H9 (cell line): ENCODE measurements around the gene MINDY4. TPM values are rescaled to one million over a fixed set of nuclear protein-coding genes. Genes with fewer than 3 reads are reported as not detected.

Source experiments
- DNase-seq: peaks from one replicate; pipeline ENCODE4 v3.0.0-alpha.2; 2017
- H2AFZ ChIP-seq: one replicate; pipeline ENCODE4 v1.6.1; 2013; ENCODE audit warnings: mild to moderate bottlenecking, low read length, control low read depth, moderate library complexity
- H2AK5ac ChIP-seq: 2 replicates; pipeline ENCODE4 v1.6.1; 2013; ENCODE audit warnings: low read length, control low read depth, mixed read lengths; ENCODE audit not compliant: insufficient read length
- H2BK120ac ChIP-seq: one replicate; pipeline ENCODE4 v1.6.1; 2013; ENCODE audit warnings: low read depth, mild to moderate bottlenecking, low read length, control low read depth, inconsistent platforms; ENCODE audit not compliant: poor library complexity, severe bottlenecking
- H2BK12ac ChIP-seq: 2 replicates; pipeline ENCODE4 v1.6.1; 2013; ENCODE audit warnings: low read length, control low read depth, mixed read lengths, low read depth; ENCODE audit not compliant: insufficient read length
- H2BK15ac ChIP-seq: 2 replicates; pipeline ENCODE4 v1.6.1; 2013; ENCODE audit warnings: low read depth, low read length, control low read depth
- H2BK20ac ChIP-seq: one replicate; pipeline ENCODE4 v1.6.1; 2013; ENCODE audit warnings: low read depth, mild to moderate bottlenecking, low read length, control low read depth, inconsistent platforms; ENCODE audit not compliant: poor library complexity, severe bottlenecking
- H2BK5ac ChIP-seq: 2 replicates; pipeline ENCODE4 v1.6.1; 2013; ENCODE audit warnings: low read length, control low read depth, mixed read lengths; ENCODE audit not compliant: insufficient read length
- H3K14ac ChIP-seq: 2 replicates; pipeline ENCODE4 v1.6.1; 2013; ENCODE audit warnings: low read length, control low read depth; ENCODE audit not compliant: insufficient read depth
- H3K18ac ChIP-seq: 2 replicates; pipeline ENCODE4 v1.6.1; 2013; ENCODE audit warnings: low read depth, mild to moderate bottlenecking, mixed read lengths, low read length, control low read depth; ENCODE audit not compliant: insufficient read length
- H3K23ac ChIP-seq: 2 replicates; pipeline ENCODE4 v1.6.1; 2013; ENCODE audit warnings: low read length, control low read depth, mixed read lengths, low read depth; ENCODE audit not compliant: insufficient read length
- H3K23me2 ChIP-seq: 2 replicates; pipeline ENCODE4 v1.6.1; 2013; ENCODE audit warnings: low read depth, mild to moderate bottlenecking, mixed read lengths, low read length, control low read depth; ENCODE audit not compliant: insufficient read length, poor library complexity, severe bottlenecking
- H3K27ac ChIP-seq: 2 replicates; pipeline ENCODE4 v1.5.1; 2013; ENCODE audit warnings: low read length, control low read depth, mixed read lengths, low read depth; ENCODE audit not compliant: insufficient read length
- H3K27me3 ChIP-seq: 2 replicates; pipeline ENCODE4 v1.6.1; 2013; ENCODE audit warnings: low read length, control low read depth, inconsistent platforms; ENCODE audit not compliant: insufficient read depth
- H3K4ac ChIP-seq: 2 replicates; pipeline ENCODE4 v1.6.1; 2013; ENCODE audit warnings: low read depth, mild to moderate bottlenecking, control low read depth, inconsistent platforms, low read length, moderate library complexity
- H3K4me1 ChIP-seq: 2 replicates; pipeline ENCODE4 v1.6.1; 2013; ENCODE audit warnings: low read length, control low read depth, inconsistent platforms; ENCODE audit not compliant: insufficient read depth
- H3K4me2 ChIP-seq: 2 replicates; pipeline ENCODE4 v1.6.1; 2013; ENCODE audit warnings: low read length, control low read depth, mixed read lengths; ENCODE audit not compliant: insufficient read length, insufficient read depth
- H3K56ac ChIP-seq: 2 replicates; pipeline ENCODE4 v1.6.1; 2013; ENCODE audit warnings: low read depth, mild to moderate bottlenecking, mixed read lengths, low read length, control low read depth; ENCODE audit not compliant: insufficient read length
- H3K79me1 ChIP-seq: 2 replicates; pipeline ENCODE4 v1.6.1; 2013; ENCODE audit warnings: low read depth, mild to moderate bottlenecking, moderate library complexity, low read length, control low read depth, inconsistent platforms; ENCODE audit not compliant: insufficient read depth, poor library complexity, severe bottlenecking
- H3K79me2 ChIP-seq: 2 replicates; pipeline ENCODE4 v1.6.1; 2013; ENCODE audit warnings: low read length, control low read depth, inconsistent platforms; ENCODE audit not compliant: insufficient read depth
- H3K9ac ChIP-seq: 2 replicates; pipeline ENCODE4 v1.6.1; 2013; ENCODE audit warnings: low read length, control low read depth, mixed read lengths; ENCODE audit not compliant: insufficient read length; ENCODE audit errors: extremely low read depth
- H3K9me3 ChIP-seq: one replicate; pipeline ENCODE4 v1.6.1; 2013; ENCODE audit warnings: low read depth, low read length, inconsistent platforms; ENCODE audit not compliant: control insufficient read depth
- H3T11ph ChIP-seq: one replicate; pipeline ENCODE4 v1.6.1; 2013; ENCODE audit warnings: mild to moderate bottlenecking, low read length, control low read depth, inconsistent platforms
- H4K20me1 ChIP-seq: one replicate; pipeline ENCODE4 v1.6.1; 2013; ENCODE audit not compliant: control insufficient read depth, insufficient read length, insufficient read depth
- H4K5ac ChIP-seq: 2 replicates; pipeline ENCODE4 v1.6.1; 2013; ENCODE audit warnings: low read depth, mild to moderate bottlenecking, mixed read lengths, low read length, control low read depth; ENCODE audit not compliant: insufficient read length
- H4K8ac ChIP-seq: replicated peaks from 2 replicates; pipeline ENCODE4 v1.6.1; 2013; ENCODE audit warnings: low read length, control low read depth, mixed read lengths, low read depth; ENCODE audit not compliant: insufficient read length
- H4K91ac ChIP-seq: 2 replicates; pipeline ENCODE4 v1.6.1; 2013; ENCODE audit warnings: low read depth, mild to moderate bottlenecking, moderate library complexity, mixed read lengths, low read length, control low read depth; ENCODE audit not compliant: insufficient read length
- H3K27ac Mint-ChIP-seq, 3 experiments: 2 replicates in 2 of 3; 3 replicates in 1 of 3; pipeline ENCODE4 v1.8.0; 2020 to 2021; ENCODE audit warnings: mixed read lengths in 3 of 3, mild to moderate bottlenecking in 1 of 3, moderate library complexity in 1 of 3
- H3K27me3 Mint-ChIP-seq: 2 replicates; pipeline ENCODE4 v1.8.0; 2021; ENCODE audit warnings: low read depth, mild to moderate bottlenecking, moderate library complexity, mixed read lengths
- H3K36me3 Mint-ChIP-seq, 3 experiments: 2 replicates in 2 of 3; 3 replicates in 1 of 3; pipeline ENCODE4 v1.8.0; 2020 to 2021; ENCODE audit warnings: low read depth in 3 of 3, mixed read lengths in 3 of 3; ENCODE audit not compliant: insufficient read depth in 1 of 3
- H3K4me1 Mint-ChIP-seq, 2 experiments: 2 replicates each; pipeline ENCODE4 v1.8.0; 2020; ENCODE audit warnings: mixed read lengths in 2 of 2
- H3K4me3 Mint-ChIP-seq, 2 experiments: 2 replicates in 1 of 2; 3 replicates in 1 of 2; pipeline ENCODE4 v1.8.0; 2020 to 2021; ENCODE audit warnings: mild to moderate bottlenecking in 2 of 2, mixed read lengths in 2 of 2, moderate library complexity in 1 of 2
- H3K9me3 Mint-ChIP-seq, 2 experiments: 2 replicates in 1 of 2; 3 replicates in 1 of 2; pipeline ENCODE4 v1.8.0; 2020; ENCODE audit warnings: mild to moderate bottlenecking in 2 of 2, mixed read lengths in 2 of 2, moderate library complexity in 1 of 2
- CTCF ChIP-seq: fragments of 200-600 bp; sonication (generic); conservative IDR thresholded peaks from 3 replicates; pipeline ENCODE4 v1.8.0; 2021; ENCODE audit warnings: antibody characterized with exemption, mild to moderate bottlenecking
- WGBS: extraction: QIAGEN DNeasy Blood & Tissue Kit; methylation state at CpG from one replicate; pipeline ENCODE4 v1.1.7; 2013; ENCODE audit warnings: missing lambda C conversion rate, low lambda C conversion rate, mixed read lengths; ENCODE audit not compliant: insufficient read length; ENCODE audit errors: extremely low coverage; 5-methylcytosine and 5-hydroxymethylcytosine counted together
- total RNA-seq: library from RNA; stranded (reverse); gene quantifications from 2 replicates; pipeline ENCODE4 v1.2.1, GENCODE V29; 2021

The MINDY4 gene
- total RNA-seq, 1 experiment from 2014 or later: 3.1 TPM

- H3K4ac ChIP-seq: no peak overlapping the region
- H3K23ac ChIP-seq: no peak overlapping the region
- H2AK5ac ChIP-seq: no peak overlapping the region
- H3K18ac ChIP-seq: no peak overlapping the region
- no peak overlapping the region for H3K56ac ChIP-seq
- H3K4me2 ChIP-seq: no peak overlapping the region
- no peak overlapping the region for H3K27ac Mint-ChIP-seq
- no peak overlapping the region for H4K8ac ChIP-seq
- no peaks in the 10 kb centered on the region for H3K27me3 ChIP-seq
- H3K9me3 Mint-ChIP-seq: no peaks in the 10 kb centered on the region
- H3K79me2 ChIP-seq: no peaks in the 10 kb centered on the region
- H4K5ac ChIP-seq: no peak overlapping the region
- no peaks in the 10 kb centered on the region for H3K4me1 ChIP-seq
- no peaks in the 10 kb centered on the region for H3K23me2 ChIP-seq
- no peak overlapping the region for H3K27ac ChIP-seq
- no peak overlapping the region for H3K9ac ChIP-seq
- H3K14ac ChIP-seq: no peak overlapping the region
- H4K91ac ChIP-seq: no peak overlapping the region
- no peak for DNase-seq
- H3K4me1 Mint-ChIP-seq: peaks cover 0 to 4% of the 10 kb centered on the region in 2 experiments; a peak in 3 of 4 replicates
- H4K20me1 ChIP-seq: no peaks in the 10 kb centered on the region
- no peaks in the 10 kb centered on the region for H3K27me3 Mint-ChIP-seq
- no peak overlapping the region for H2BK20ac ChIP-seq
- H2BK15ac ChIP-seq: no peak overlapping the region
- H2BK120ac ChIP-seq: no peak overlapping the region
- no peaks in the 10 kb centered on the region for H3K9me3 ChIP-seq
- H3K79me1 ChIP-seq: no peaks in the 10 kb centered on the region
- no peak overlapping the region for H3K4me3 Mint-ChIP-seq
- H3T11ph ChIP-seq: no peak overlapping the region
- no peak overlapping the region for H2BK5ac ChIP-seq
- no CpG with 5 or more reads among the region's 9 CpGs for WGBS
- peaks cover 3 to 17% (median 12%) of the 10 kb centered on the region in 3 experiments; a peak in 4 of 7 replicates for H3K36me3 Mint-ChIP-seq
- TF ChIP-seq CTCF: no peak
- no peak overlapping the region for H2BK12ac ChIP-seq
- no peak overlapping the region for H2AFZ ChIP-seq
Measured at GRCh38 chr7:30785786-30786185, 14.6 kb downstream of the MINDY4 start.
